H1 (cell line): ENCODE measurements around the gene METTL22. TPM values are rescaled to one million over a fixed set of nuclear protein-coding genes. Genes with fewer than 3 reads are reported as not detected.

Source experiments
- ATF3 ChIP-seq: IDR thresholded peaks from 2 replicates; pipeline ENCODE4 v1.6.1; 2011; ENCODE audit warnings: low read depth, mild to moderate bottlenecking, low read length; ENCODE audit not compliant: insufficient read depth
- BCL11A ChIP-seq, 2 experiments: IDR thresholded peaks; one replicate each; pipeline ENCODE4 v1.6.1; 2011; ENCODE audit warnings: low read depth in 2 of 2, low read length in 2 of 2, mild to moderate bottlenecking in 2 of 2
- CBX5 ChIP-seq: fragments of 300-800, 300-1000 bp; sonication (generic); IDR thresholded peaks from 2 replicates; pipeline ENCODE4 v1.7.1; 2016; ENCODE audit warnings: antibody characterized with exemption, low read length, low read depth
- CHD7 ChIP-seq: fragments of 300-600 bp; sonication (generic); IDR thresholded peaks from 2 replicates; pipeline ENCODE4 v1.7.1; 2012; ENCODE audit warnings: low read length, moderate library complexity, mild to moderate bottlenecking, inconsistent platforms; ENCODE audit not compliant: insufficient replicate concordance
- EP300 ChIP-seq, 2 experiments: IDR thresholded peaks; 1 replicate in 1 of 2; 2 replicates in 1 of 2; pipeline ENCODE4 v1.6.1; 2011 to 2012; ENCODE audit warnings: low read depth in 2 of 2, low read length in 2 of 2, mild to moderate bottlenecking in 2 of 2, borderline replicate concordance in 1 of 2, inconsistent platforms in 1 of 2, moderate library complexity in 1 of 2
- MAFK ChIP-seq: IDR thresholded peaks from 2 replicates; pipeline ENCODE4 v1.6.1; 2012; ENCODE audit warnings: low read depth, mild to moderate bottlenecking, improper control_type of control experiment, low read length
- PHF8 ChIP-seq: fragments of 200-600 bp; sonication (generic); conservative IDR thresholded peaks from 2 replicates; pipeline ENCODE4 v1.7.1; 2012; ENCODE audit warnings: low read depth, mild to moderate bottlenecking, inconsistent platforms, low read length, moderate library complexity
- RAD21 ChIP-seq, 2 experiments: IDR thresholded peaks in 1 of 2; conservative IDR thresholded peaks in 1 of 2; 2 replicates each; pipeline ENCODE4 v1.6.1; 2011; ENCODE audit warnings: low read depth in 2 of 2, low read length in 2 of 2, improper control_type of control experiment in 1 of 2, inconsistent platforms in 1 of 2, mild to moderate bottlenecking in 1 of 2, moderate library complexity in 1 of 2
- SIN3A ChIP-seq, 2 experiments: IDR thresholded peaks in 1 of 2; conservative IDR thresholded peaks in 1 of 2; 2 replicates each; pipeline ENCODE4 v1.6.1; 2011 to 2012; ENCODE audit warnings: low read length in 2 of 2, improper control_type of control experiment in 1 of 2, low read depth in 1 of 2, mild to moderate bottlenecking in 1 of 2
- ZNF274 ChIP-seq: IDR thresholded peaks from 2 replicates; pipeline ENCODE4 v1.7.0; 2012; ENCODE audit warnings: low read length, borderline replicate concordance; ENCODE audit errors: extremely low read depth
- polyA plus RNA-seq, 7 experiments: library from polyadenylated mRNA; depleted of rRNA in 3 of 7; stranded (reverse) in 5 of 7; unstranded in 2 of 7; fragments of >200 nt in 5 of 7; fragments of 200-250 nt in 2 of 7; gene quantifications; 1 replicate in 5 of 7; 2 replicates in 1 of 7; 4 replicates in 1 of 7; pipeline versions ENCODE4 v1.2.1 to v1.2.3, GENCODE V29; 2011 to 2013; ENCODE audit warnings: missing spikeins in 2 of 7, mixed read lengths in 2 of 7
- total RNA-seq: library from RNA; stranded (reverse); fragmentation: NEBNext Ultra II Directional; extraction: Animal tissue kit (Norgen Biotek cat#: 25700); gene quantifications from 2 replicates; pipeline ENCODE4 v1.2.1, GENCODE V29; 2021

Gene METTL22
- total and polyA plus RNA-seq, 2 of the 8 experiments (the other 6 are each of a cell fraction or from before 2014, with no cell fraction given) = 56.7 to 85.2 TPM

- no peak for TF ChIP-seq CHD7
- TF ChIP-seq RAD21 (IDR thresholded peaks at IDR 0.05 in 1 of 2, conservative IDR thresholded peaks at IDR 0.05 in 1 of 2; ENCODE audit: low read depth in 2 of 2, low read length in 2 of 2) = no peak
- no peak for TF ChIP-seq SIN3A (conservative IDR thresholded peaks at IDR 0.05 in 1 of 2, IDR thresholded peaks at IDR 0.05 in 1 of 2; ENCODE audit: low read depth in 1 of 2, low read length in 2 of 2)
- TF ChIP-seq PHF8 = no peak
- no peak for TF ChIP-seq EP300 (IDR thresholded peaks at IDR 0.05; ENCODE audit: borderline replicate concordance in 1 of 2, low read depth in 2 of 2, low read length in 2 of 2)
- no peak for TF ChIP-seq ZNF274
- no peak for TF ChIP-seq BCL11A (IDR thresholded peaks at IDR 0.05; ENCODE audit: low read depth in 2 of 2, low read length in 2 of 2)
- TF ChIP-seq ATF3 = no peak
- TF ChIP-seq MAFK = no peak
- no peak for TF ChIP-seq CBX5
Observed at GRCh38 chr16:8648877-8649276, 27.4 kb downstream of the METTL22 start (continued).
